Measurements from ENCODE around the gene OTOGL.
"Not testable (repeated sequence)": the region's sequence is repeated elsewhere in the genome, so short reads cannot be mapped to it uniquely, and the experiment has no call there.

DNA sequence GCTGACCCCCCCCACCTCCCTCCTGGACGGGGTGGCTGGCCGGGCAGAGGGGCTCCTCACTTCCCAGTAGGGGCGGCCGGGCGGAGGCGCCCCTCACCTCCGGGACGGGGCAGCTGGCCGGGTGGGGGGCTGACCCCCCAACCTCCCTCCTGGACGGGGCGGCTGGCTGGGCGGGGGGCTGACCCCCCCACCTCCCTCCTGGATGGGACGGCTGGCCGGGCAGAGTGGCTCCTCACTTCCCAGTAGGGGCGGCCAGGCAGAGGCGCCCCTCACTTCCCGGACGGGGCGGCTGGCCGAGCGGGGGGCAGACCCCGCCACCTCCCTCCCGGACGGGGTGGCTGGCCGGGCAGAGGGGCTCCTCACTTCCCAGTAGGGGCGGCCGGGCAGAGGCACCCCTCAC lies 208.1 kb downstream of the OTOGL start:
- TF ChIP-seq RAD21 (conservative IDR thresholded peaks at IDR 0.05 in 1 of 2, IDR thresholded peaks at IDR 0.05 in 1 of 2); CTCF (IDR thresholded peaks at IDR 0.05); MAZ (IDR thresholded peaks at IDR 0.05; ENCODE audit: borderline replicate concordance, low read depth, low read length); CBX8 (IDR thresholded peaks at IDR 0.05); NPAS2 (CRISPR knock-in tag; IDR thresholded peaks at IDR 0.05; ENCODE audit: borderline replicate concordance); CHD2 (IDR thresholded peaks at IDR 0.05; ENCODE audit: low read length, partially characterized antibody); SREBF2 (IDR thresholded peaks at IDR 0.05); KDM1A (IDR thresholded peaks at IDR 0.05; ENCODE audit: low read depth); CEBPB (IDR thresholded peaks at IDR 0.05); JUN (IDR thresholded peaks at IDR 0.05); JUNB (IDR thresholded peaks at IDR 0.05): not testable (repeated sequence)
- TF ChIP-seq, protein P1, sequence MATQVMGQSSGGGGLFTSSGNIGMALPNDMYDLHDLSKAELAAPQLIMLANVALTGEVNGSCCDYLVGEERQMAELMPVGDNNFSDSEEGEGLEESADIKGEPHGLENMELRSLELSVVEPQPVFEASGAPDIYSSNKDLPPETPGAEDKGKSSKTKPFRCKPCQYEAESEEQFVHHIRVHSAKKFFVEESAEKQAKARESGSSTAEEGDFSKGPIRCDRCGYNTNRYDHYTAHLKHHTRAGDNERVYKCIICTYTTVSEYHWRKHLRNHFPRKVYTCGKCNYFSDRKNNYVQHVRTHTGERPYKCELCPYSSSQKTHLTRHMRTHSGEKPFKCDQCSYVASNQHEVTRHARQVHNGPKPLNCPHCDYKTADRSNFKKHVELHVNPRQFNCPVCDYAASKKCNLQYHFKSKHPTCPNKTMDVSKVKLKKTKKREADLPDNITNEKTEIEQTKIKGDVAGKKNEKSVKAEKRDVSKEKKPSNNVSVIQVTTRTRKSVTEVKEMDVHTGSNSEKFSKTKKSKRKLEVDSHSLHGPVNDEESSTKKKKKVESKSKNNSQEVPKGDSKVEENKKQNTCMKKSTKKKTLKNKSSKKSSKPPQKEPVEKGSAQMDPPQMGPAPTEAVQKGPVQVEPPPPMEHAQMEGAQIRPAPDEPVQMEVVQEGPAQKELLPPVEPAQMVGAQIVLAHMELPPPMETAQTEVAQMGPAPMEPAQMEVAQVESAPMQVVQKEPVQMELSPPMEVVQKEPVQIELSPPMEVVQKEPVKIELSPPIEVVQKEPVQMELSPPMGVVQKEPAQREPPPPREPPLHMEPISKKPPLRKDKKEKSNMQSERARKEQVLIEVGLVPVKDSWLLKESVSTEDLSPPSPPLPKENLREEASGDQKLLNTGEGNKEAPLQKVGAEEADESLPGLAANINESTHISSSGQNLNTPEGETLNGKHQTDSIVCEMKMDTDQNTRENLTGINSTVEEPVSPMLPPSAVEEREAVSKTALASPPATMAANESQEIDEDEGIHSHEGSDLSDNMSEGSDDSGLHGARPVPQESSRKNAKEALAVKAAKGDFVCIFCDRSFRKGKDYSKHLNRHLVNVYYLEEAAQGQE (IDR thresholded peaks at IDR 0.05): not testable (repeated sequence)
- TF ChIP-seq, protein P2, sequence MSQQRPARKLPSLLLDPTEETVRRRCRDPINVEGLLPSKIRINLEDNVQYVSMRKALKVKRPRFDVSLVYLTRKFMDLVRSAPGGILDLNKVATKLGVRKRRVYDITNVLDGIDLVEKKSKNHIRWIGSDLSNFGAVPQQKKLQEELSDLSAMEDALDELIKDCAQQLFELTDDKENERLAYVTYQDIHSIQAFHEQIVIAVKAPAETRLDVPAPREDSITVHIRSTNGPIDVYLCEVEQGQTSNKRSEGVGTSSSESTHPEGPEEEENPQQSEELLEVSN (IDR thresholded peaks at IDR 0.05; ENCODE audit: borderline replicate concordance, low read depth): not testable (repeated sequence)
